ENCODE results near the gene HSPA4L.

Gene HSPA4L

GRCh38 chr4:127846061-127846460, 63.9 kb downstream of the HSPA4L start:
- TF ChIP-seq REST (IDR thresholded peaks at IDR 0.05; ENCODE audit: insufficient read depth in 1 of 2, low read depth in 2 of 2, low read length in 2 of 2) (no peak), TAF1 (IDR thresholded peaks at IDR 0.05; ENCODE audit: borderline replicate concordance, insufficient read depth, low read length) (no peak), SIN3A (IDR thresholded peaks at IDR 0.05; ENCODE audit: borderline replicate concordance, insufficient read depth, low read length) (no peak), FOXP2 (optimal IDR thresholded peaks at IDR 0.05; ENCODE audit: borderline replicate concordance, extremely low read depth, extremely low read length, insufficient read depth) (no peak), POLR2AphosphoS5 (IDR thresholded peaks at IDR 0.05; ENCODE audit: low read depth, low read length) (no peak)

GRCh38 chr4:127846765-127847164, 64.6 kb downstream of the HSPA4L start:
- TF ChIP-seq SIN3A (IDR thresholded peaks at IDR 0.05; ENCODE audit: borderline replicate concordance, insufficient read depth, low read length) (no peak), FOXP2 (optimal IDR thresholded peaks at IDR 0.05; ENCODE audit: borderline replicate concordance, extremely low read depth, extremely low read length, insufficient read depth) (no peak), TAF1 (IDR thresholded peaks at IDR 0.05; ENCODE audit: borderline replicate concordance, insufficient read depth, low read length) (no peak)

GRCh38 chr4:127849505-127850234, 67.5 kb downstream of the HSPA4L start:
- TF ChIP-seq FOXP2 (optimal IDR thresholded peaks at IDR 0.05; ENCODE audit: borderline replicate concordance, extremely low read depth, extremely low read length, insufficient read depth): no peak
- TF ChIP-seq TAF1 (IDR thresholded peaks at IDR 0.05; ENCODE audit: borderline replicate concordance, insufficient read depth, low read length): no peak
- no peak for TF ChIP-seq POLR2AphosphoS5 (IDR thresholded peaks at IDR 0.05; ENCODE audit: low read depth, low read length)
- TF ChIP-seq SIN3A (IDR thresholded peaks at IDR 0.05; ENCODE audit: borderline replicate concordance, insufficient read depth, low read length): no peak
- TF ChIP-seq REST (IDR thresholded peaks at IDR 0.05; ENCODE audit: insufficient read depth in 1 of 2, low read depth in 2 of 2, low read length in 2 of 2): no peak

GRCh38 chr4:127852661-127853060, 70.5 kb downstream of the HSPA4L start:
- no peak for TF ChIP-seq TAF1 (IDR thresholded peaks at IDR 0.05; ENCODE audit: borderline replicate concordance, insufficient read depth, low read length)
- TF ChIP-seq REST (IDR thresholded peaks at IDR 0.05; ENCODE audit: insufficient read depth in 1 of 2, low read depth in 2 of 2, low read length in 2 of 2): no peak
- no peak for TF ChIP-seq POLR2AphosphoS5 (IDR thresholded peaks at IDR 0.05; ENCODE audit: low read depth, low read length)
- TF ChIP-seq FOXP2 (optimal IDR thresholded peaks at IDR 0.05; ENCODE audit: borderline replicate concordance, extremely low read depth, extremely low read length, insufficient read depth): no peak
- no peak for TF ChIP-seq SIN3A (IDR thresholded peaks at IDR 0.05; ENCODE audit: borderline replicate concordance, insufficient read depth, low read length)

GRCh38 chr4:127856196-127856812, 74.2 kb downstream of the HSPA4L start:
- no peak for TF ChIP-seq POLR2AphosphoS5 (IDR thresholded peaks at IDR 0.05; ENCODE audit: low read depth, low read length)
- TF ChIP-seq SIN3A (IDR thresholded peaks at IDR 0.05; ENCODE audit: borderline replicate concordance, insufficient read depth, low read length): no peak
- no peak for TF ChIP-seq FOXP2 (optimal IDR thresholded peaks at IDR 0.05; ENCODE audit: borderline replicate concordance, extremely low read depth, extremely low read length, insufficient read depth)
- TF ChIP-seq REST (IDR thresholded peaks at IDR 0.05; ENCODE audit: insufficient read depth in 1 of 2, low read depth in 2 of 2, low read length in 2 of 2): no peak
